Activated effector memory CD4-positive, alpha-beta T cell treated with Interleukin-2 at 50 U/mL for 16 hours (primary cell): Measurements from ENCODE around the gene HOXB13.

Experiments used
- DNase-seq: peaks from one replicate; pipeline ENCODE4 v3.0.0-alpha.2; 2020

The HOXB13 gene

DNA sequence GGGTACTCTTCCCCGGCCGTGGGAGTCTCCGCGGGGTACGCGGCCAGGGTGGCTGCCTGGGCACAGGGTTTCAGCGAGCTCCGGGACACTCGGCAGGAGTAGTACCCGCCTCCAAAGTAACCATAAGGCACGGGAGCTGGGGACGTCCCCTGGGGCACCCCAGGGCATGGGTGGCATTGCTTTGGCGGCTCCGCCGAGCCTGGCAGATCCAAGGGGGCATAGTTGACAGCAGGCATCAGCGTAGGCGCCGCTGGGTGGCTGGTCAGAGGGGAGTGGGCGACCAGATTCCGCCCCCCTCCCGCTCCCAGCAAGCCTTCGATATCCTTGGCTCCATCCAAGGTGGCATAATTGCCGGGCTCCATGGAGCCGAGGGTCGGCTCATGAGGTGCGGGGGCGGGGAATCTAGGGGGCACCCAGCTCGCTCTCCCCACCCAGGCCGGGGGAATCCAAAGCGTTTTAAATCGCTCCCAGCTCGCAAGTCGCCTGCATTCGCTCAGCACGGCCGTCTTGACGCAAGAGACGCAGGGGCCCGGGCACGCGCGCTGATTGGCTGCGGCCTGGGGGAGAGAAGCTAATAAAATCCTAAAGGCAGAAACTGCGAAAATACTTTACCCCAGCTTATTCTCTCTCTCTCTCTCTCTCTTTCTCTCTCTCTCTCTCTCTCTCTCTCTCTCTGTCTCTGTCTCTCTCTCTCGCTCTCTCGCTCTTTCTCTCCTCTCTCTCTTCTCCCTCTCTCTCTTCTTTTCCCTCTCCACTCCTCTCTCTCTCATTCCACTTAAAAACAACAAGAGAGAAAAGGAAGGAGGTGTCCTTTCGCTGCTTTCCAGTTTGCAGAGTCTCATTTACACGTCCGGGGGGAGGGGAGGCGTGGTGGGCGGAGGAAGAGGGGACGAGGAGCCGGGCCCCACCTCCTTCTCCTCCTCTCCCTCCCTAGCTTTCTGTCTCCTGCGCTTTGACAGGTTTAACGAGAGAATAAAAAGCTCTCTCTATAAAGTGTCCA is at the start of gene HOXB13:
TSS of gene HOXB13 (minus strand) at position 519 of the 1,000 bp plus-strand sequence. CDS start at position 362, 157 bp downstream.
- DNase-seq = no peak

GRCh38 chr17:48776602-48777001 is 48.1 kb upstream of the HOXB13 start:
- DNase-seq = no peak

DNA sequence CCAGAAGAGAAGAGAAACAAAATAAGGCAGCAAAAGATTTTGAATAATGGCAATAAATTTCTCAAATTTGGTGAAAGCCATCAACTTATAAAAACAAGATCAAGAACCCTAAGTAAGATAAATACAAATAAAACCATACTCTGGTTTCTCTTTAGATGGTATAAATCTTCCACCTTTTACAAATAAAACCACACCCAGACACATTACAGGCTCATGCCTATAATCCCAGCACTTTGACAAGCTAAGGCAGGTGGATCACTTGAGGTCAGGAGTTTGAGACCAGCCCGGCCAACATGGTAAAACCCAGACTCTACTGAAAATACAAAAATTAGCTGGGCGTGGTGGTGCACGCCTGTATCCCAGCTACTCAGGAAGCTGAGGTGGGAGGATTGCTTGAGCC is 44.7 kb upstream of the HOXB13 start:
- no peak for DNase-seq

DNA sequence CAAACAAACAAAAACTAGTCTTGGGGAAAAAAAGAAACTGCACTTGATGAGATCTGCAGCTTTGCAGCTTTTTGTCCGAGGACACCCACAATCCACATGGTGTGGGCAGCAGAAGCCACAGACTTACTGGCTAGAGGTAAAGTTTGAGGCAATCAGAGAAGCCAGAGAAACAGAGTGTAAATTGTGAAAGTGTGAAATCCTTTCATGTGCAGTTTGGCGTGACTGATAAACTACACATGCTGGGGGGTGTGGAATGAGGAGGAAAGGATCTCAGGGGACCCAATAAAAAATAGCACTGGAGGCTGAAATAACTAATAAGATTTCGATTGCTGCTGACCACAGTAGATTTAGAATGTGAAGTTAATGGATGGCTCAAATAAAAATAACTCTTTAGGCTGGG is 42.4 kb upstream of the HOXB13 start:
- DNase-seq = no peak

DNA sequence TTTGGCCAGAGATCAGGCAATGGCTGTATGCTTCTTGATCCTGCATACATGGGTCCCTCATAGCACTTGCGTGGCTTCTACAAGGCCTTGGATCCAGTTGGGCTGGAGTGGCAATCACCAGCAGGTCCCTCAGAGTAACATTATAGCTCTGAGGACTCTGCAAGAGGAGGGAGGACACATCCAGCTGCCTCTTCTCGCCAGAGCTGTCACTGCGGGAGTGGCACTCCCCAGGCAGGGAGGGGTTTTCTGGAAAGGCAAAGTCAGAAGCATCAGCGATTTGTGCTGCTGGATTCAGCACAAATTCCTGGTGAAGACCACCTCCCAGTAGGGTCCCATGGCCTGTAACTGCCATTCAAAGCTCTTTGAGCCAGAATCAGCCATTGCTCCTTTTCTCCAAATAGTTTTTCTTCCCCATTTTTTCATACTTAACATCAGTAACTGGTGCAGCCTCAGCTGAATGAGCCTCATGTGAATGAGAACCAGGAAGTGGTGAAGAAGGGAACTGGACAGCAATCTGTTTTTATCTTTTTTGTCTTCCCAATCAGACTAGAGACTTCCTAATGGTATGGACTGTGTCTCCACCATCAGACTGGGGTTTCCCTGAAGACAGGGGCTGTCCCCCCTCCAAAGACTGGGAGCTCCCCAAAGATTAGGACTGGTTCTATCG is 40.6 kb upstream of the HOXB13 start:
- DNase-seq = no peak

GRCh38 chr17:48767263-48767774 is 38.8 kb upstream of the HOXB13 start:
- DNase-seq = no peak

DNA sequence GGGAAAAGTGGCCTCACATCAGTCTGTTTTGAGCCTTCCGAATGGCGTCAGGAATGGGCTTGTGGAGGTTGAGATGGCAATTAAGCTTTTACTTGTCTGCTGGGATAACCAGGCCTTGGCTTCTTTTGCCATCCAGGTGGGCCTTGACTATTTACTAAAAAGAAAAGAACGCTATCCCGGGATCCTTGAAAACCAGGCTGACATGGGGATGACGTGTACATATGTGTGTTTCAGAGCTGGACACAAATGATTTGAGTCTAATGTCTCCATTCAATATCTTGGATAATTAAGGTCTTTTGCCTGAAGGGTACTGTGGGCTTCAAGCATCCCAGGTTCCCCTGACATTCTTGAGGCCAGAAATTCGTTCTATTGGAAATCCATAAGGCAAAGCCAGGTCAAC is 32.6 kb upstream of the HOXB13 start:
- no peak for DNase-seq

- DNase-seq = no peak
These were observed 31.9 kb upstream of the HOXB13 start for GRCh38 chr17:48760411-48760810.

DNA sequence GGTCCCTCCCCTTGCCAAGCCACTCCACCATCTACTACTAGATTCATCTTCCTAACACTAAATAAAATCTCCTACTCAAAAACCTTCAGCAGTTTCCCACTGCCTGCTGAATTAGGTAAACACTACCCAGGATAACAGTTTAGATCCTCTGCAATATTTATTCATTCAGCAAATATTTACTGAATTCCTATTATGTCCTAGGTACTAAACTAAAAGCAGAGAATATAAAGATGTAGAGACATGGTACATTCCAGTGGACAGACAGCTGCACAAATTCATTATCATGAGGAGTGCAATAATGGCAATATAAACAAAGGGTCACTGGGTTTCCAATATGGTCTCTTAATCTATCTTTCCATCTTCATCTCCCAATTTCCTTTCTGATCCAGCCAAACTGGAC is 30.7 kb upstream of the HOXB13 start:
- DNase-seq = no peak

DNA sequence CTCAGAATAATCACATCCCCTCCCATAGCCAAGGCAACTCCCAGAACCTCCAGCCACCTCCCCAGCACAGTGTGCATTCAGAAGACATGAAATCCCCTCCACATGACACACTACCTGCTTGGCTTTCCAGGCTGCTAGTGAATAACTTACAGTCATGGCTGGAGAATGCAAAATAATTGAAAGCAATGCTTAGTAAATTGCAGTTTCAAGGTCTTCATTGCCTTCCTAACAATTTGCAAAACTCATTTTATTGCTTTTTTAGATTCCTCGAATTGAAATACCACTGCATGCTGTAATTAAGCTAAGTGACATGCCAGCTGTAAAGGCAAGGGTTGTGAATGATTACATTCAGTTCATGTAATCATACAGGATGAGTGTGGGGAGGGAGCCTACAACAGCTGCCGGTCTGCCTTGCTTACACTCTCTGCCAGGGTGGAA is 29.0 kb upstream of the HOXB13 start:
- DNase-seq = no peak

DNA sequence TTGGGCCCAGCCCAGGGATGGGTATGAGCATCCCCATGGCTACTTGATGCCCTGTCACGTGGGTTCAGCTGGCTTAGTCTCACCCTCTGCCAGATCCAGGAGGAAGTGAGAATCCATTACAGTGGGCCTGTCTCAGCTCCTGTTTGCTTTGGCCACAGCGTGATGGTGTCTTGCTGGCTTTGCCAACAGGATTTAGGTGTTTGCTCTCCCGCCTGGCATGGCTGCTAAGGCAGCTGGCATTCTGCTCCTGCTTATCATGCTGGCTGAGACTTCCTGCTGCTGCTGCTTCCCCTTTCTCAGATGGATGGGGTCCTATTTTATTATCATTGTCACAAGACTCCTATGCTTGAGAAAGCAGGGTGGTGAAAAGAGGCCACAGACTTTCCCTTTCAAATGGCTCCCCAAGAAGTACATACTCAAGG is 28.3 kb upstream of the HOXB13 start:
- no peak for DNase-seq

DNA sequence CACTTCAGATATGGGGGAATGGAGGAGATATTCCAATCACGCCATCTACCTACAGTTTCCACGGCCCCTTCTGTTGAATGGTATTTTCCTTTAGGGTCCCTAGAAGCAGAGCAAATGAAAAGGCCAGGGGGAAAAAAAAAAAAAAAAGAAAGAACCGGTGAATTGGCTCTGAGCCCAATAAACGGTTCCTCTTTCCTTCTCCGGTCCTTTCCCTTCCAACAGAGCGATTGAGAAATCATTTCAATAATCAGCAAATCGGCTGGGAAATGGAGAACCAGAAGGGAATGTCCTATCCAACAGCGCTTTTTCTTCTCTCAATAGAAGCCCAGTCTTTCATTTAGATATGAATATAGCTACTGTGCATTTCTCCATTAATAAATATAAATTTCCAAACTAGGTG is 26.8 kb upstream of the HOXB13 start:
- DNase-seq = no peak

DNA sequence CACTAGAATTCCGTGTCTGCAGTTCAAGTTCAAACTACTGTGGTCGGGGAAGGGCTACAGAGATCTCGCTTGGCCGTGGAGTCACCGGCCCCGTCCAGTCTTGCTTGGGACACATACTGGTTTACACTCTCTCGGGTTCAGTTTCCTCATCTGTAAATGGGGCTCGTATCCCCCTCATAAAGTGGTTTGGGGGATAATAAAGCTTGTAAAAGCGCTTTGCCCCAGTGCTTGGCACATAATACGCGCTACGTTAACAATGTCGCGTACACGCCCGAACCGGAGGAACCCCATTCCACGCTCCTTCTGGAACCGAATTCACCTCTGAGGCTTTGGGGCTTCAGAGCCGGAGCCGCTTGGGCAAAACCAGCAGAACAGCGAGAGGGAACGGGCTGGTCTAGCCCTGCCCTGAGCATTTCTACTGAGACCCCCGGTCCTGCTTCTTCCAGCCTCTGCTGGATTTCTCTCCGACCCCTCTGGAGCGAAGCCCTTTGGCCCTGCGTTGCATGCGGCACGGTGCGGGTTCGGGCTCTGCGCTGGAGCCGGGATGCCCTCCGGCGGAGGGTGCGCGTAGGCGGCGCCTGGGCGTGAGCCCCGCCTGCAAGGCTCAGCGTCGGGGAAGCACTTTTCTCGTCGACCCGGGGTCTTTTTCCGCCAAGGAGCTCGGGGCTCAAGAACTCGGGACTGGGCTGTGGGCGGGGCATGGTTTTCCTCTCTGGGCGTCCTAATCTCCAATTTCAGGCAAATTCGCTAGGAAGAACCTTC is 26.1 kb upstream of the HOXB13 start:
- DNase-seq = no peak

GRCh38 chr17:48753794-48754499 is 25.4 kb upstream of the HOXB13 start:
- no peak for DNase-seq

GRCh38 chr17:48752399-48753288 is 24.1 kb upstream of the HOXB13 start:
- no peak for DNase-seq

DNA sequence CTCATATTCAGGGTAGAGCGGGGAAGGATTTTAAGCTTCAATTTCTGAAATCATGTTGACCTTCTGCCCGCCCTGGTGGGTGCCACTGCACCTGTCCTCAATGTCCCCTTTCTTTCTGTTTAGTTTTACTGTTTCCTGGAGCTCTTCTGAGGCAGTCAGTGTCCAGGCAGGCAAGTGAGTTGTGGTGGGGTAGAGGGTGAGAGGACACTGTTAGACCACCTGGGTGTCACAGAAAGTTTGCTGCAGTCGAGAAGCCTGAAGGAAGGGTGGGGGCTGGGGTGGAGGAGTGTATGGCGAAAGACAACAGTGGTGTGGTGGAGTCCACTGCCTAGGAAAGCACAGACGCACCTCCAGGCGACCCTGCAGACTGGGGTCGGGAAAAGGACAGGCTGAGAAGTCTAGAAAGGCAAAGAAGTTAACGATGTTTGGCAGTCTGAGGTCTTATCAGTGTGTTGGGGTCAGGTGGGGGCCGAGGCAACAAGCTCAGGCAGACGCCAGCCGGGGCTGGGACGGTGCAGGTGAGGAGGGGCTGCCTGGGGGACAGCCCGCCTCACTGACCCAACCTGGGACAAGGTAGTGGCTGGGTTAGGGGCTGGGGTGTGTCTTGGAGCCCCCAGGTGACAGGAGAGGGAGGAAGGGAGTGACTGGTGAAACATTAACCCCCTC is 23.3 kb upstream of the HOXB13 start:
- DNase-seq = no peak

DNA sequence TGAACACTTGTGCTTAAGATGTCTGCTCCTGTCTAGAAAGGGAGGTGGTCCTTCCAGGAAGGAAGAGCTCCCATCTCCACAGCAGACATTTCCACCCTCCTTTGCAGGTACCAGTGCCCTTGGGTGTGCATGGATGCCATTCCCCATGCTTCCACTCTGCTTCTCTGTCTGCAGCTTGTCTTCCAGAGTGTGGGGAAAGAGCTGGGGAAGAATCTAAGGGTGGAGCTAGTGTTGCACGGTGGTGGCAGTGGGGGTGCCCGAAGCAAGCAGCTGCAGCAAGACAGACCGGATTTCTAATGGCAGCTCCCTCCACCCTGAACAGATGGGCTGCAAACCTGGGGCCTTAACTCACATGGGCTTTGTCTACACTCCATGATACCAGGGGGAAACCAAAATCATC is 22.6 kb upstream of the HOXB13 start:
- no peak for DNase-seq

- no peak for DNase-seq
These were observed 21.3 kb upstream of the HOXB13 start for GRCh38 chr17:48749621-48750553.
